ENCODE measurements around the gene ZNF778. TPM values are rescaled to one million over a fixed set of nuclear protein-coding genes. Genes with fewer than 3 reads are reported as not detected.

Gene ZNF778
- 7.7 and 30.3 TPM in 2 replicates for total RNA-seq (ENCODE audit: low replicate concordance)

DNA sequence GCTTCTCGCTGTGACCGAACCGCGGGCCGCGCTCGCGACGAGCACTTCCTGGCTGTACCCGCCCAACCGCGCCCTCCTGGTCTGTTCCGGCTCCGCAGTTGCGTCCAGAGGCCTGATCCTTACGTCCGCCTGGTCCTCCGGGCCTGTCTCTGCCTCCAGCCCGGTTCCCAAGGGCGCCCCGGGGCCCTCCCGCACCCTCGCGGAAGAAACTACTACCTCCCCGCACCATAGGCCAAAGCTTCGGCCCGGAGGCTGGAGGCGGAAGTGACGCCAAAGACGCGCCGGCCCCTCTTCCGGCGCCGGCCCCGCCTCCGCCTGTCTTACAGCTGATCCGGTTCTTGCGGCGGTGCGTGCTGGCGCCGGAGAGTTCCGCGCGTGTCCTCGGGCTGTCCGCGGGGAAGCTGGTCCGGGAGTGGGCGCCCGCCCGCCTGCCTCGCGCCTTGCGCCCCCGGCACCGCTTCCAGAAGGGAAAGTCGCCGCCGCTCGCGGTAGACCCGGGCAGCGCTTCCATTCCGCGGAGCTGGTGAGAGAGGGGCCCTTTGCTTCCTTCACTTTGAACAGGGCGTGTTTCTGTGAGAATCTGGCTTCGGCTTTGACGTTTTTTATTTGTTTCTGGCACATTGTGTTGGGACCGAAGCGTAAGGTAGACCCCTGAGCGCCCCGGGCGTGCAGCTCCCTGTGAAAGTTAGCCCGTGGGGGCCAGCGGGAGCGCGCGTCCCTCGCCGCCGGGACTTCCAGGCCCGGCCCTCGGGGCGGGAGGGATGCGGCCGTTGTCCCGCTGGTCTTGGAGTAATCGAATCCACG lies at the start of gene ZNF778:
Gene ZNF778, plus strand, starts transcription at position 316 of the 804 bp plus-strand sequence. CDS start 3,425 bp downstream, outside the sequence.

DNA sequence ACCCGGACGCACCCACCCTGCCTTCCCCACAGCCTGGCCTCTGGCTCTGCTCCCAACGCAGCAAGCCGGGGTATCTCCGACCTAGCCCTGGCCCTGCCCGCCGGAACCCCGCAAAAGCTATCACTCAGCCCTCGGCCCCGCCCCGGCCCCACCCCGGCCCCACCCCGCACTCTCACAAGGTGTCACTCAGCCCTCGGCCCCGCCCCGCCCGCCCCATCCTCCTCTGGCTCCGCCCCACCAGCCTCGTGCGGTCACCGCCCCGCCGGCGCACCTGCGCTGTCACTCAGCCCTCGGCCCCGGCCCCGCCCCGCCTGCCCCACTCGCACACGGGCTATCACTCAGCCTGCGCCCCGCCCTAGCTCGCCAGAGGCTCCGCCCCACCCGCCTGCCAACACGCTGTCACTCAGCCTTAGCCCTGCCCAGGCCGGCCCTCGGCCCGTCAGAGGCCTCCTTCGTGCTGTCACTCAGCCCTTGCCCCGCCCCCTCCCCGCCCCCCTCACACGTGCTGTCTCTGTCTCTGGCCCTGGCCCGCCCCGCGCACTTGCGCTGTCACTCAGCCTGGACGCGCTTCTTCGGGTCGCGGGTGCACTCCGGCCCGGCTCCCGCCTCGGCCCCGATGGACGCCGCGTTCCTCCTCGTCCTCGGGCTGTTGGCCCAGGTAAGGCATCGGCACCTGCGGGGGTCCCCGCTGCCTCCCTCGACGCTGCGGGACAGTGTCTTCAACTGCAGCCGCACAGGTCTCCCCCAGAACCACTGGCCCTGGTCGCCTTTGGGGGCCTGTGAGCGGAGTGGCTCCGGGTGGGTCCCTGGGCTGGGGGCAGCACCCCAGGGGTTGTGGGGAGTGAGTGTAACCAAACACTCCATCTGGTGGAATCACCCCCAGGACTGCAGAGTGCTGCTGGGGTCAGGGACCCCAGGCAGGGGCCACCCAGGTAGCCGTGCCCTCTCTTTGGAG lies 46.0 kb upstream of the ZNF778 start, which contains the start of gene CDH15:
Gene CDH15, plus strand, starts transcription at position 533 of the 955 bp plus-strand sequence. Its CDS starts 84 bp downstream, at position 617.

DNA sequence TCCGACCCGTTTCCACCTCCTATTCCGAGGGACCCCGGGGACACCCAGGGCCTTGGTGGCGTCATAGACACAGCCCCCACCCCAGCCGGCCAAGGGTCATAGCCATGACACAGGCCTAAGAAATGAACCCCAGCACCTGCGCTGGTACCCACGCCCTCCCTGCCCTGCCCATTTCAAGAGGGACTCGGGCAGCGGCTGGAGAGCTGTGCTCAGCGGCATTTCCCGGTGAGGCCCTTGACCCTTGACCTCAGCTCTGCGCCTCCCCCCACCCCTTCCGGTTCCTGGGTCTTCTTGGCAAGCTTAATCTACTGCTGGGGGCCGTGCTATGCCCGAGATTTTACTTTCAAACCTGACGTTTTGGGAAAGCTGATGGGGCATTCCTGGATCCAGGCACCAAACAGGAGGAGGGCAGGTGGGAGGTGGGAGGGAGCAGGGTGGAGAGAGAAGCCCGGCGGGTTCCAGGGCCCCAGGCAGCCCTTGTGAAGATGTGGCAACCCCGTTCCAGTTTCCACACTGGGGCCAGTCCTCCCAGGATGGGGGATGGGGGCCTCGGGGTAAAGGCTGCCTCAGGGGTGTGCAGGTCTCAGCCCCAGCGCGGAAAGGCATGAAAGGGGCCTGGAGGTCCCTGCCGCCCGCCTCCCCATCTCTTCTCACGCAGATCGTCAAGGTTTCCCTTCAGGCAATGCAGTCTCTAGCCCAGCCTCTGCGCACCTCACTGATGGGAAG lies 17.2 kb upstream of the ZNF778 start, which contains the start of gene SLC22A31:
Gene SLC22A31, minus strand, starts transcription at position 414 of the 726 bp plus-strand sequence. Its CDS starts 36 bp downstream, at position 378.

Other genes with a start within 250 kb of the ZNF778 start
- not detected in 2 replicates for gene CBFA2T3, start 240.5 kb upstream of the ZNF778 start, total RNA-seq (ENCODE audit: low replicate concordance)
- gene ACSF3, start 123.9 kb upstream of the ZNF778 start, total RNA-seq (ENCODE audit: low replicate concordance), result 11.1 and 19.2 TPM in 2 replicates
- 0.12 and 0.60 TPM in 2 replicates for gene CDH15, start 46.0 kb upstream of the ZNF778 start, total RNA-seq (ENCODE audit: low replicate concordance)
- 0.47 and 0.53 TPM in 2 replicates for gene SLC22A31, start 17.2 kb upstream of the ZNF778 start, total RNA-seq (ENCODE audit: low replicate concordance)

All from smooth muscle cell of the coronary artery (primary cell).